Stimulated activated CD8-positive, alpha-beta memory T cell treated with anti-CD3 and anti-CD28 coated beads, Interleukin-7, amount 100 ng/mL, for 48 hours (primary cell): ENCODE data around the gene ZNF213.
"Not testable (repeated sequence)": the region's sequence is repeated elsewhere in the genome, so short reads cannot be mapped to it uniquely, and the experiment has no call there.

Experiments used
- DNase-seq, 2 donors: peaks; one replicate each; pipeline ENCODE4 v3.0.0-alpha.2; 2020; ENCODE audit warnings: low read depth in 1 of 2; ENCODE audit errors: extremely low read depth in 1 of 2

The ZNF213 gene

GRCh38 chr16:3170440-3171180, 35.8 kb downstream of the ZNF213 start:
- no peak for DNase-seq

GRCh38 chr16:3171181-3171854, 36.5 kb downstream of the ZNF213 start:
- peak; percentile 52 to 61 for DNase-seq

GRCh38 chr16:3171855-3172593, 37.2 kb downstream of the ZNF213 start:
- peak; percentile 49 to 58 for DNase-seq

- no peak for DNase-seq
Observed at GRCh38 chr16:3173892-3174617, 39.2 kb downstream of the ZNF213 start.

- no peak for DNase-seq
Observed at GRCh38 chr16:3174618-3175148, 39.9 kb downstream of the ZNF213 start.

GRCh38 chr16:3175157-3176093, 40.6 kb downstream of the ZNF213 start:
- peak in 1 of 2 donors; percentile 65 for DNase-seq

- DNase-seq = no peak
Observed at GRCh38 chr16:3179651-3180050, 44.8 kb downstream of the ZNF213 start.

- DNase-seq = no peak
Observed at GRCh38 chr16:3180445-3180878, 45.6 kb downstream of the ZNF213 start.

- not testable (repeated sequence) for DNase-seq
Observed at GRCh38 chr16:3182293-3182607, 47.4 kb downstream of the ZNF213 start.

GRCh38 chr16:3182608-3183444, 48.0 kb downstream of the ZNF213 start:
- DNase-seq = peak in 1 of 2 donors; percentile 64

- no peak for DNase-seq
Observed at GRCh38 chr16:3183445-3184139, 48.8 kb downstream of the ZNF213 start.

- DNase-seq = no peak
Observed at GRCh38 chr16:3186946-3187690, 52.3 kb downstream of the ZNF213 start.

- DNase-seq = peak; percentile 64 to 85
Observed at GRCh38 chr16:3187798-3188674, 53.2 kb downstream of the ZNF213 start, which contains the start of gene OR1F1. OR1F1 (plus strand) TSS chr16:3188204.

- DNase-seq = no peak
Observed at GRCh38 chr16:3188675-3188924, 53.8 kb downstream of the ZNF213 start.

GRCh38 chr16:3188925-3189825, 54.3 kb downstream of the ZNF213 start:
- DNase-seq = peak; percentile 40 to 61

GRCh38 chr16:3189869-3190268, 55.0 kb downstream of the ZNF213 start:
- no peak for DNase-seq
